Measurements from ENCODE around the gene KCNIP4. TPM values are rescaled to one million over a fixed set of nuclear protein-coding genes. Genes with fewer than 3 reads are reported as not detected.
"Not testable (repeated sequence)": the region's sequence is repeated elsewhere in the genome, so short reads cannot be mapped to it uniquely, and the experiment has no call there.

The KCNIP4 gene
- total and polyA plus RNA-seq, 12 donors, result 0.15 TPM; not detected in 11

DNA sequence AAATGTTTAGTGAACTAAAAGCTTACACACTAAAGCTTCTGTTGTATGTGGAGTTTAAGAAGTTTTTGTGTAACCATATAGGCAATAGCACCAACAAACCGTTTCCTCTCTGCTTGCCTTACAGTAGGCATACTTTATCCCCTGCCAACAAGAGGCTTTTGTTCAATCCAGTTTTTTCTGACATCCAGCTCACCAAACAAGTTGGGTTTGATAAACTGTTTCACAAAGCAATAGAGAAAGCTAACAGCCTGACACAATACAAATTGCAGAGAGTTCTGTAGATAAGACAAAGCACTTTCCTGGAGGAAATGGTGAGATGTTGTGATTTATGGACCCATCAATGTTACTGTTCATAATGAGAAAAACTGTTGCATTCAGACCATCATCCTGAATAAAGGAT is 1194.5 kb downstream of the KCNIP4 start:
- H3K4me1 ChIP-seq, result no peaks in the 10 kb centered on the region

GRCh38 chr4:20752641-20753040 is 1195.9 kb downstream of the KCNIP4 start:
- ATAC-seq (no peak), DNase-seq (no peak)
- WGBS, 2 donors, result 95% methylated on average over 3 of the region's 3 CpGs
- Histone ChIP-seq H3K9me3 (no peaks in the 10 kb centered on the region), H3K4me1 (no peaks in the 10 kb centered on the region), H3K27ac (no peak overlapping the region), H3K36me3 (peaks cover 0 to 29% (median 0%) of the 10 kb centered on the region in 9 donors), H3K4me3 (no peak overlapping the region), H3K27me3 (no peaks in the 10 kb centered on the region)
- TF ChIP-seq, protein P1, sequence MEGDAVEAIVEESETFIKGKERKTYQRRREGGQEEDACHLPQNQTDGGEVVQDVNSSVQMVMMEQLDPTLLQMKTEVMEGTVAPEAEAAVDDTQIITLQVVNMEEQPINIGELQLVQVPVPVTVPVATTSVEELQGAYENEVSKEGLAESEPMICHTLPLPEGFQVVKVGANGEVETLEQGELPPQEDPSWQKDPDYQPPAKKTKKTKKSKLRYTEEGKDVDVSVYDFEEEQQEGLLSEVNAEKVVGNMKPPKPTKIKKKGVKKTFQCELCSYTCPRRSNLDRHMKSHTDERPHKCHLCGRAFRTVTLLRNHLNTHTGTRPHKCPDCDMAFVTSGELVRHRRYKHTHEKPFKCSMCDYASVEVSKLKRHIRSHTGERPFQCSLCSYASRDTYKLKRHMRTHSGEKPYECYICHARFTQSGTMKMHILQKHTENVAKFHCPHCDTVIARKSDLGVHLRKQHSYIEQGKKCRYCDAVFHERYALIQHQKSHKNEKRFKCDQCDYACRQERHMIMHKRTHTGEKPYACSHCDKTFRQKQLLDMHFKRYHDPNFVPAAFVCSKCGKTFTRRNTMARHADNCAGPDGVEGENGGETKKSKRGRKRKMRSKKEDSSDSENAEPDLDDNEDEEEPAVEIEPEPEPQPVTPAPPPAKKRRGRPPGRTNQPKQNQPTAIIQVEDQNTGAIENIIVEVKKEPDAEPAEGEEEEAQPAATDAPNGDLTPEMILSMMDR (IDR thresholded peaks at IDR 0.05), result no peak
- intact Hi-C loops (cut with DNase I), result no loop called here

More for the DNA sequence above, 1194.5 kb downstream of the KCNIP4 start:
- no peak overlapping the region for H3K27ac ChIP-seq
- H3K27me3 ChIP-seq, result no peaks in the 10 kb centered on the region
- intact Hi-C loops (cut with DNase I), result no loop called here
- no peak overlapping the region for H3K4me3 ChIP-seq
- ATAC-seq (no peak), DNase-seq (no peak)
- 70 to 79% methylated on average over 1 of the region's 1 CpG for WGBS, 2 donors
- H3K9me3 ChIP-seq, result no peaks in the 10 kb centered on the region
- H3K36me3 ChIP-seq, result peaks cover 0 to 29% (median 0%) of the 10 kb centered on the region in 9 donors
- TF ChIP-seq, protein P1 (IDR thresholded peaks at IDR 0.05), result no peak

GRCh38 chr4:20746000-20746399 is 1202.6 kb downstream of the KCNIP4 start:
- H3K4me3 ChIP-seq, H3K27me3 ChIP-seq, H3K36me3 ChIP-seq, DNase-seq, H3K27ac ChIP-seq, H3K4me1 ChIP-seq, ATAC-seq: not testable (repeated sequence)
- peaks cover 0 to 47% (median 18%) of the 10 kb centered on the region in 11 donors for H3K9me3 ChIP-seq
- intact Hi-C loops (cut with DNase I), result loop anchor here in 1 of 10 donors (10.0 kb wide), 1 partner anchor 731 kb away; no protein-coding TSS in a partner anchor
- WGBS, 2 donors, result 92 to 94% methylated on average over 4 of the region's 4 CpGs

DNA sequence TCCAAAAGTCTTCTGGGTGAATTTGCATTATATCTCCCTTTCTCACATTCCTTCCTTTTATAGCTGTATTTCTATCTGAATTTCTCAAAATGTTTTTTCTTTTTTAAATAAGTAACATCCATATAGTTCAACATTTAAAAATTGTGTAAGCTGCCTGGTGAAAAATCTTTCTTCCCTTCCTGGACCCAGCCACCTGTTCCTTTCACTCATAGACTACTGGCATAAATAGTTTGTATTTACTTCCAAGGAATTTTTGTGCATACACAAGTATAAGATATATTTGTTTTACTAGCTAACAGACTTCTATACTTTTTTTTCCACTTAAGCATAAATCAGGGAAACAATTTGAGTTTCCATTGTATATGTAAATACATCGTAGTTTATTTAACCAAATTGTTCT is 1212.6 kb downstream of the KCNIP4 start:
- Histone ChIP-seq H3K4me3 (no peak overlapping the region), H3K9me3 (peaks cover 0 to 50% (median 0%) of the 10 kb centered on the region in 11 donors), H3K36me3 (peaks cover 0 to 84% (median 28%) of the 10 kb centered on the region in 9 donors), H3K27me3 (no peaks in the 10 kb centered on the region), H3K27ac (no peak overlapping the region), H3K4me1 (no peaks in the 10 kb centered on the region)
- intact Hi-C loops (cut with DNase I), result no loop called here
- DNase-seq (no peak), ATAC-seq (no peak)
- TF ChIP-seq, protein P1 (IDR thresholded peaks at IDR 0.05), result no peak
- WGBS, 2 donors, result 94 to 99% methylated on average over 1 of the region's 1 CpG

- ATAC-seq (no peak), DNase-seq (no peak)
- Histone ChIP-seq H3K9me3 (peaks cover 0 to 29% (median 7%) of the 10 kb centered on the region in 11 donors), H3K4me3 (no peak overlapping the region), H3K36me3 (peaks cover 0 to 100% (median 49%) of the 10 kb centered on the region in 9 donors), H3K27ac (no peak overlapping the region), H3K27me3 (no peaks in the 10 kb centered on the region), H3K4me1 (no peaks in the 10 kb centered on the region)
- intact Hi-C loops (cut with DNase I), result no loop called here
- TF ChIP-seq, protein P1 (IDR thresholded peaks at IDR 0.05), result no peak
- WGBS, 2 donors, result 79 to 96% methylated on average over 6 of the region's 6 CpGs
Observed at GRCh38 chr4:20724915-20725314, 1223.7 kb downstream of the KCNIP4 start.

All from heart right ventricle (tissue), 16 donors.